ENCODE results near the gene RAB44. TPM values are rescaled to one million over a fixed set of nuclear protein-coding genes. Genes with fewer than 3 reads are reported as not detected.

Gene RAB44
- total and polyA plus RNA-seq, 9 of the 15 experiments (the other 6 are each of a cell fraction or from before 2014, with no cell fraction given) = not detected

DNA sequence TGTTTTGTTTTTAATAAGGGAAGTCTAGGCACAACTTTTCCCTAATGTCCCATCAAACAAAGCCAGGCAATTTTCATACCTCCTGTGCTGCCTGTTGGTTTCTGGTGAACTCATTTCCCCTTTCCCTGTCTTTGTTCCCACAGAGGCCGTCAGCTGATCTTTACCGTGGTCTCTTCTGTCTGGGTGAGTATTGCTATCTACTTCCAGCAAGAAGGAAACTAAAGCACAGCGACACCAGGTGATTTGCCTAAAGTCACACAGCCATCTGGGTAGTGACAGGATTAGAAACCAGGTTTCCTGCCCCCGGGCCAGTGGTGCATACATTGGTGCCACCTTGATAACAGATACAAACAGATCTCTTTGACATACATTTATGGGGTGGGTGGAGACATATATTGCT, 59.6 kb downstream of the RAB44 start (continued):
- TF ChIP-seq HNRNPLL (IDR thresholded peaks at IDR 0.05; ENCODE audit: low read depth, low read length, poor library complexity, severe bottlenecking) = no peak
- TF ChIP-seq NFATC3 (IDR thresholded peaks at IDR 0.05) = no peak

- Histone ChIP-seq H3K9ac (ENCODE audit: insufficient read depth in 1 of 2, low read depth in 2 of 2, low read length in 2 of 2) (no peak overlapping the region), H3K36me3 (ENCODE audit: control insufficient read depth, insufficient read depth, low read length) (no peaks in the 10 kb centered on the region), H3K79me2 (ENCODE audit: control insufficient read depth, insufficient read depth, low read length) (no peaks in the 10 kb centered on the region), H3K27ac (ENCODE audit: extremely low read depth, low read depth, low read length) (no peak overlapping the region), H3K9me3 (replicated peaks; ENCODE audit: control insufficient read depth, insufficient read depth, low read depth, low read length) (no peaks in the 10 kb centered on the region), H3K4me2 (ENCODE audit: insufficient read depth, low read length) (0 out of 2 replicates have a peak overlapping the region, but pooled peaks have one; percentile 86), H3K4me1 (replicated peaks in 1 of 2; ENCODE audit: control insufficient read depth in 2 of 2, insufficient read depth in 2 of 2, low read length in 2 of 2) (peaks cover 0 to 5% of the 10 kb centered on the region in 2 experiments; a peak in 3 of 5 replicates), H4K20me1 (replicated peaks; ENCODE audit: control insufficient read depth, insufficient read depth, low read length) (peaks cover 14% of the 10 kb centered on the region; the same call in 1 of the 2 replicates), H3K9me1 (ENCODE audit: control insufficient read depth, insufficient read depth, low read length) (no peaks in the 10 kb centered on the region), H3K27me3 (ENCODE audit: control insufficient read depth in 2 of 2, insufficient read depth in 2 of 2, low read length in 2 of 2) (peaks cover 25 to 43% of the 10 kb centered on the region in 2 experiments; a peak in 4 of 5 replicates), H2AFZ (ENCODE audit: low read depth, low read length) (no peak overlapping the region), H3K4me3 (no peak overlapping the region)
- in situ Hi-C loops (cut with MboI) = loop anchor here (10.0 kb wide), 1 partner anchor 133 kb away; no protein-coding TSS in a partner anchor
- no TSS peak for BruUV-seq (replicated peaks)
- TF ChIP-seq ADNP (tag; IDR thresholded peaks at IDR 0.05) (peak; percentile 44; the same call in 1 of the 2 replicates), RBM25 (IDR thresholded peaks at IDR 0.05; ENCODE audit: low read depth, low read length, severe bottlenecking) (peak; percentile 92), CHD4 (IDR thresholded peaks at IDR 0.05; ENCODE audit: insufficient read depth, insufficient replicate concordance, low read depth, low read length, poor library complexity, severe bottlenecking) (peak; percentile 82), HDAC2 (IDR thresholded peaks at IDR 0.05) (0 out of 2 replicates have a peak, but pooled peaks have one; percentile 29), SMARCA5 (IDR thresholded peaks at IDR 0.05) (peak; percentile 72; the same call in 1 of the 2 replicates), KDM1A (IDR thresholded peaks at IDR 0.05) (peak in 1 of 2 experiments; percentile 62; a peak in 2 of 4 replicates), BCOR (IDR thresholded peaks at IDR 0.05) (peak; percentile 77), COPS2 (conservative IDR thresholded peaks at IDR 0.05) (no peak), ZNF121 (CRISPR knock-in tag; conservative IDR thresholded peaks at IDR 0.05) (peak; percentile 96), ZBTB8A (IDR thresholded peaks at IDR 0.05; ENCODE audit: partially characterized antibody) (no peak), ESRRA (IDR thresholded peaks at IDR 0.05; ENCODE audit: borderline replicate concordance, low read depth) (peak; percentile 73), ZBTB17 (CRISPR knock-in tag; IDR thresholded peaks at IDR 0.05) (no peak), ILF3 (IDR thresholded peaks at IDR 0.05; ENCODE audit: borderline replicate concordance) (no peak)
- ATAC-seq (no peak), DNase-seq (ENCODE audit: extremely low read depth in 1 of 4, low spot score in 3 of 4) (no peak), FAIRE-seq (no peak)
- ChIA-PET CTCF (ENCODE audit: low intra/inter-chr PET ratio) (interaction anchor here (0.6 to 2.2 kb wide), 3 partner anchors 128 to 143 kb away, joined by 3 to 21 read pairs (median 13); no protein-coding TSS in a partner anchor), POLR2A (interaction anchor here (0.6 to 2.9 kb wide), 5 partner anchors 10 to 162 kb away, joined by 3 to 16 read pairs (median 9); no protein-coding TSS in a partner anchor)
- intact Hi-C loops (cut with micrococcal nuclease) = loop anchor here (2.0 kb wide), 2 partner anchors 135 to 143 kb away; no protein-coding TSS in a partner anchor
- 16% methylated on average over 6 of the region's 6 CpGs for WGBS (ENCODE audit: insufficient coverage, low coverage, missing lambda C conversion rate)
Observed at GRCh38 chr6:36757943-36758508, 60.4 kb downstream of the RAB44 start.

All from K562 (cell line).